Measurements from ENCODE around the gene NPC2.

NPC2 gene

GRCh38 chr14:74468513-74468912 lies 24.6 kb downstream of the NPC2 start:
- TF ChIP-seq CTCF (IDR thresholded peaks at IDR 0.05; ENCODE audit: borderline replicate concordance, control extremely low read depth, extremely low read depth, insufficient read depth, missing control alignments) = no peak
- DNase-seq (ENCODE audit: low spot score) = no peak
- in situ Hi-C loops (cut with MboI; ENCODE audit: low sequenced_read_pairs, unreplicated experiment) = no loop called here

GRCh38 chr14:74465335-74465734 lies 27.8 kb downstream of the NPC2 start:
- in situ Hi-C loops (cut with MboI; ENCODE audit: low sequenced_read_pairs, unreplicated experiment) = no loop called here
- TF ChIP-seq CTCF (IDR thresholded peaks at IDR 0.05; ENCODE audit: borderline replicate concordance, control extremely low read depth, extremely low read depth, insufficient read depth, missing control alignments) = no peak
- DNase-seq (ENCODE audit: low spot score) = no peak

GRCh38 chr14:74464785-74465184 lies 28.3 kb downstream of the NPC2 start:
- in situ Hi-C loops (cut with MboI; ENCODE audit: low sequenced_read_pairs, unreplicated experiment) = no loop called here
- no peak for DNase-seq (ENCODE audit: low spot score)
- TF ChIP-seq CTCF (IDR thresholded peaks at IDR 0.05; ENCODE audit: borderline replicate concordance, control extremely low read depth, extremely low read depth, insufficient read depth, missing control alignments) = no peak

- TF ChIP-seq CTCF (IDR thresholded peaks at IDR 0.05; ENCODE audit: borderline replicate concordance, control extremely low read depth, extremely low read depth, insufficient read depth, missing control alignments) = no peak
- no peak for DNase-seq (ENCODE audit: low spot score)
- in situ Hi-C loops (cut with MboI; ENCODE audit: low sequenced_read_pairs, unreplicated experiment) = no loop called here
Observed at GRCh38 chr14:74463697-74464096, 29.4 kb downstream of the NPC2 start.

- no peak for TF ChIP-seq CTCF (IDR thresholded peaks at IDR 0.05; ENCODE audit: borderline replicate concordance, control extremely low read depth, extremely low read depth, insufficient read depth, missing control alignments)
- no peak for DNase-seq (ENCODE audit: low spot score)
- in situ Hi-C loops (cut with MboI; ENCODE audit: low sequenced_read_pairs, unreplicated experiment) = no loop called here
Observed at GRCh38 chr14:74462993-74463392, 30.1 kb downstream of the NPC2 start.

- DNase-seq (ENCODE audit: low spot score) = no peak
- no peak for TF ChIP-seq CTCF (IDR thresholded peaks at IDR 0.05; ENCODE audit: borderline replicate concordance, control extremely low read depth, extremely low read depth, insufficient read depth, missing control alignments)
- in situ Hi-C loops (cut with MboI; ENCODE audit: low sequenced_read_pairs, unreplicated experiment) = no loop called here
Observed at GRCh38 chr14:74459976-74460375, 33.1 kb downstream of the NPC2 start.

Measured in GM13976 (cell line).